ENCODE results near the gene SSBP2.

The SSBP2 gene

GRCh38 chr5:81766611-81767010 is 15.7 kb upstream of the SSBP2 start:
- DNase-seq: no peak

- DNase-seq: no peak
Observed at GRCh38 chr5:81763294-81763928, 12.5 kb upstream of the SSBP2 start.

- no peak for DNase-seq
Observed at GRCh38 chr5:81762853-81763252, 12.0 kb upstream of the SSBP2 start.

GRCh38 chr5:81762401-81762800 is 11.5 kb upstream of the SSBP2 start:
- no peak for DNase-seq

- DNase-seq: no peak
Observed at GRCh38 chr5:81761970-81762369, 11.1 kb upstream of the SSBP2 start.

GRCh38 chr5:81761270-81761669 is 10.4 kb upstream of the SSBP2 start:
- no peak for DNase-seq

- DNase-seq: no peak
Observed at GRCh38 chr5:81760521-81760920, 9.6 kb upstream of the SSBP2 start.

- DNase-seq: no peak
Observed at GRCh38 chr5:81759632-81760005, 8.7 kb upstream of the SSBP2 start.

GRCh38 chr5:81757404-81757803 is 6.5 kb upstream of the SSBP2 start:
- no peak for DNase-seq

GRCh38 chr5:81756016-81756415 is 5.1 kb upstream of the SSBP2 start:
- no peak for DNase-seq

- no peak for DNase-seq
Observed at GRCh38 chr5:81755320-81755719, 4.4 kb upstream of the SSBP2 start.

GRCh38 chr5:81754621-81755020 is 3.7 kb upstream of the SSBP2 start:
- DNase-seq: no peak

GRCh38 chr5:81753429-81753828 is 2.5 kb upstream of the SSBP2 start:
- no peak for DNase-seq

GRCh38 chr5:81752644-81752963 is 1.7 kb upstream of the SSBP2 start:
- no peak for DNase-seq

GRCh38 chr5:81751836-81752643 is 1.1 kb upstream of the SSBP2 start:
- no peak for DNase-seq

GRCh38 chr5:81750308-81751008 is 439 bp downstream of the SSBP2 start:
- no peak for DNase-seq

- no peak for DNase-seq
Observed at GRCh38 chr5:81749561-81750307, 1.2 kb downstream of the SSBP2 start.

- DNase-seq: no peak
Observed at GRCh38 chr5:81749192-81749560, 1.7 kb downstream of the SSBP2 start.

- DNase-seq: no peak
Observed at GRCh38 chr5:81748556-81748955, 2.3 kb downstream of the SSBP2 start.

GRCh38 chr5:81747030-81747429 is 3.9 kb downstream of the SSBP2 start:
- DNase-seq: no peak

- no peak for DNase-seq
Observed at GRCh38 chr5:81740758-81741157, 10.1 kb downstream of the SSBP2 start.

- DNase-seq: no peak
Observed at GRCh38 chr5:81739291-81739690, 11.6 kb downstream of the SSBP2 start.

GRCh38 chr5:81729276-81729675 is 21.6 kb downstream of the SSBP2 start:
- DNase-seq: no peak

GRCh38 chr5:81728301-81728700 is 22.6 kb downstream of the SSBP2 start:
- no peak for DNase-seq
